HG03442 (cell line): Measurements from ENCODE around the gene DPP3.
"Not testable (repeated sequence)": the region's sequence is repeated elsewhere in the genome, so short reads cannot be mapped to it uniquely, and the experiment has no call there.

Source experiments
- ATAC-seq: cut with Tn5 transposase; IDR thresholded peaks from one replicate; pipeline ENCODE4 v1.9.1; 2021; ENCODE audit warnings: mild to moderate bottlenecking, moderate library complexity; ENCODE audit not compliant: unreplicated experiment

DPP3 gene

GRCh38 chr11:66529655-66530054 is 49.4 kb downstream of the DPP3 start:
- no peak for ATAC-seq

DNA sequence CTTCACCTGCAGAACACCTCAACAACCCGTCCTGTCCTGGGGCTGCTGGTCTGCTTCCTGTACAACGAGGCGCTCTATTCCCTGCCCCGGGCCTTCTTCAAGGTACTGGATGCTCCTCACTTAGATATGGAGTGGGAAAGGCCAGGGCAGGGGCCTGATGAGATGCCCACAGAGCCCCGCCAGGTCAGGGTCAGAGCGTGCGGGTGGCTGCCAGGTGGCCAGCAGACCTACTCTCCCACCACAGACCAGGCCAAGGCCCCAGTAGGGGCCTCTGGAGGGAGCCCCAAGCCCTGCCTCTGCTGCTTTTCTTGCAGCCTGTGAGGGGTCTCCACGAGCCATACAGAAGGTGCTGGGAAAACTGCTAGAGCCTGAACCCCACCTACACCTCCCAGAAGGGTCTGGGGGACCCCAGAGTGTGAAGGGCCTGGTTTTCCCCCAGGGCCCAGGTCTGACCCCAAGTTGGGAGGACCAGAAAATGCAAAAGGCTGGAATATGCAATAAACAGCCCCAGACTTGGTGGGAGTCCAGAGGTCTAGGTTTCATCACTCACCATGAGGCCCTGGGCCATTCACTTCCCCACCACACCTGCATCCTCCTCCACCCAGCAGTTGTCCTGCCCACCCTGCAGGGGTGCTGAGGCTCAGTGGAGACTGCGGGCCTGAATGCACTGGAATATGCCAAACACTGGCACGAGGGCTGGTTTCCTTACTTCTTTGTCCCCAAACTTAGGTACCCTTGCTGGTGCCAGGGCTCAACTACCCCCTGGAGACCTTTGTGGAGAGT is 50.9 kb downstream of the DPP3 start:
- no peak for ATAC-seq

DNA sequence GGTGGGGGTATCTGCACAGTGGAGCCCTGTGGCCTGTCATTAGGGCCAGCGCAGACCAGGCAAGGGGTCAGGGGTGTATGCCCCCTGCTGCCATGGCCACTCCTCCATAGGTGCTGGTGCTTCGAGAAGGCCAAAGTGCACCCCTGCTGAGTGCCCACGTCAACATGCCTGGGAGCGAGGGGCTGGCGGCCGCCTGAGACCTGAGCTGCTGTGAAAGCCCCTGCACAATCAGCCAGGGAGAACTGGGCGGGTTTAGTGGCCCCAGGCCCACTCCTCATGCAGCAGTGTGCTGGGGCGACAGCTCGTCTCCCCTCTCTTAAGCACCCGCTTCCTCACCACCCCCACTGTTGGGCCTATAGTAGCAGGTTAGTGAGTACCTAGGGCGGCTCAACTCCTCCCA is 51.6 kb downstream of the DPP3 start:
- no peak for ATAC-seq

GRCh38 chr11:66532784-66533183 is 52.5 kb downstream of the DPP3 start:
- no peak for ATAC-seq

DNA sequence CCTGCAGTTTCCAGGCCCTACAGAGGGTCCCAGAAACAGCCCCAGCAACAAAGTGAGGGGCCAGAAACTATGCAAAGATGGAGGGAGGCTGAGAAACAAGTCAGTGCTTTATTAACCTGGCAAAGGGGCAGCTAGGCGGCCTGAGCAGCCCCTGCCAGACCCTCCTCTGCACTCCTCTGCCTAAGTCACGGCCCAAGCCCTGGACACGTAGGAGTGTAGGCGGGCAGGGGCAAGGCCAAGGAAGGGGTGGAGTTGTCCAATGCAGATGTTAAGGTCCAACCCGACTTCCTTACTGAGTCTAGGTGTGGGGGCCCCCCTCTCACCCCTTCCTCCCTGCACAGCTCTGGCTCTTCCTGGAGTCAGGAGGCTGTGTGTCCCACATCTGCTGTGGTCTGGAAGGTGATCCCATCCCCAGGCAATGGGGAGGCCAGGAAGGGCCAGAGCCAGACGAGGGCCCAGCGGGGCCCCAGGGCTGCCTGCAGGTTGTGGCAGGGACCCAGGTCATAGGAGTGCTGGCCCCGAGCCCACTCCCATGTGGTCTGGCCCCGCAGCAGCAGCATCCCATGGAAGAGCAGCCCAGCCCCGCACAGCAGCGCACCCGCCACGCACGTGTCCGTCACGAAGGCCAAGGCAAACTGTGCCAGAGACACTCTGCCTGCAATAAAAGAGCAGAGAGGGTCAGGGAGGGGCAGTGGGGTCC is 59.1 kb downstream of the DPP3 start:
- ATAC-seq, result no peak

GRCh38 chr11:66539870-66540213 is 59.6 kb downstream of the DPP3 start:
- no peak for ATAC-seq

DNA sequence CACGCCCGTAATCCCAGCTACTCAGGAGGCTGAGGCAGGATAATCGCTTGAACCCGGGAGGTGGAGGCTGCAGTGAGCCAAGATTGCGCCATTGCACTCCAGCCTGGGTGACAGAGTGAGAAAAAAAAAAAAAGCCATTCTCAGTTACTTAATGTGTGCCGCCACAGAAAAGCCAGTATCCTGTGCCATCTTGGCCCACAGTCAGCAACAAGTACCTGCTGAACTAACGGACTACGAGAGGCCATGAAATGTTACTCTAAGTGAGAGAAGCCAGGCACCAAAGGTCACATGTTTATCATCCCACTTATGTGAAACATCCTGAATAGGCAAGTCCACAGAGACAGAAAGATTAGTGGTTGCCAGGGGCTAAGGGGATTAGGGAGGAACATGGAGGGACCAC is 60.4 kb downstream of the DPP3 start:
- ATAC-seq, result not testable (repeated sequence)

GRCh38 chr11:66541892-66542291 is 61.7 kb downstream of the DPP3 start:
- no peak for ATAC-seq

DNA sequence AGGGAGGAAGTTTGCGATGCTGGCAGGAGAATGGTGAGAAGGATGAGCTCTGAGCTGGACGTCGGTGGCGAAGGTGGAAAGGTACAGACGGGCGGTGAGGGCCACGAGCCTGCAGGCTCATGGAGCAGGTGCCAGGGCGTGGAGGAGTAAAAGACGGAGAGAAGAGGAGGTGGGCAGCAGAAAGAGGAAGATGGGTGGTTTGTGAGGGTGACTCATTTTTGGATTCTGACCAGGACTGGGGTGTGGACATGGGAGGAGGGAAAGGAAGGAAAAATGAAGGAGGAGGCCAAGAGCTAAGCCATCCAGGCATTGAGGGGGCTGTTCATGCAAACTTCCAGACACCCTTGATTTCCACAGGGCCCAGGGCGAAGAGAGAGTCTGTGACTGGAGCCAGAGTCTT is 62.1 kb downstream of the DPP3 start:
- ATAC-seq, result no peak

DNA sequence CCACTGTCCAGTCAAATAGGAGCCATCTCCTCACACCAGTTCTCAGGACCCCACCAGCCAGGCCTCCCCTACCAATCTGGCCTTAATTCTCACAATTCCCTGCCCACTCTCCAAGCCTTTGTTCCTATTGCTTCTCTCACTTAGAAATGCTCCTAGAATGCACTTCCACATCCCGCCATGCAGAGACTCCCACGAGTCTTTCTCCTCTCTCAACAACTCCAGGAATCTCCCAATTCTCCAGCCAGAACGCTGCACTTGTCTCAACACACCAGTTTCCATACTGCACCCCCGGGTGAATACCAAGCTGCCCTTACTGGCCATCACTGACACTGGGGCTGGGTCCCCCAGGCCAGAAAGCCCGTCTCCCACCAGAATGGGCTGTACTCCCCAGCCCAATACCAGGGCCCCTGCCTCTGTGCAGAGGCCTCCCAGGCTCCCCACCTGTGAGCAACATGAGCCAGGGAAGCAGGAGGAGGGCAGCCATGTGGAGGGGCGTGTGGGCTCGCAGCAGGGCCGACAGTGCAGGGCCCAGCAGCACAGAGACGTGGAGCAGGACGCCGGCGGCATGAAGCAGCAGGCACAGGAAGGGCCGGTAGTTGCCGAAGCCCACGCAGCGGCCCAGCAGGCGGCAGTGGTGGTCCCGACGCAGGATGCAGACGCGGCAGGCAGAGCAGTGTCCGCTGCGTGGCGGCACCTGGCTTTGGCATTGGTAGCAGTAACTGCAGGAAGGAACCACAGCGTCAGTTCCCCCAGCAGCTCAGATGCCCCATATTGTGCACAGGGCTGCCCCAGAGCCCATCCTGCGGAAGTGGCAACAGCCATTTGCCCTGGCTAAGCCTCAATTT is 63.3 kb downstream of the DPP3 start:
- no peak for ATAC-seq

DNA sequence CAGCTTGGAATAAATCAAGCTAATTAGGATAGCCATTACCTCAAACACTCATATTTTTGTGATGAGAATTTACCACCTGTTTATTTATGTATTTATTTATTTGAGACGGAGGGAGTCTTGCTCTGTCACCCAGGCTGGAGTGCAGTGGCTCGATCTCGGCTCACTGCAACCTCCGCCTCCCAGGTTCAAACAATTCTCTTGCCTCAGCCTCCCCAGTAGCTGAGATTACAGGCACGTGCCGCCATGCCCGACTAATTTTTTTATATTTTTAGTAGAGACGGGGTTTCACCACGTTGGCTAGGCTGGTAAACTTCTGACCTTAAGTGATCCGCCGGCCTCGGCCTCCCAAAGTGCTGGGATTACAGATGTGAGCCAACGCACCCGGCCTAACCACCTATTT is 64.7 kb downstream of the DPP3 start:
- ATAC-seq, result not testable (repeated sequence)

- peak; percentile 88 for ATAC-seq
These were observed 65.6 kb downstream of the DPP3 start, which contains the start of gene ZDHHC24 for GRCh38 chr11:66545701-66546367. ZDHHC24 (minus strand) TSS chr11:66546048; CDS start chr11:66546003, 45 bp downstream.

GRCh38 chr11:66546368-66546965 is 66.2 kb downstream of the DPP3 start, which contains the start of gene ACTN3:
ACTN3 (plus strand) TSS chr11:66546903; CDS start chr11:66546938, 35 bp downstream.
- no peak for ATAC-seq

DNA sequence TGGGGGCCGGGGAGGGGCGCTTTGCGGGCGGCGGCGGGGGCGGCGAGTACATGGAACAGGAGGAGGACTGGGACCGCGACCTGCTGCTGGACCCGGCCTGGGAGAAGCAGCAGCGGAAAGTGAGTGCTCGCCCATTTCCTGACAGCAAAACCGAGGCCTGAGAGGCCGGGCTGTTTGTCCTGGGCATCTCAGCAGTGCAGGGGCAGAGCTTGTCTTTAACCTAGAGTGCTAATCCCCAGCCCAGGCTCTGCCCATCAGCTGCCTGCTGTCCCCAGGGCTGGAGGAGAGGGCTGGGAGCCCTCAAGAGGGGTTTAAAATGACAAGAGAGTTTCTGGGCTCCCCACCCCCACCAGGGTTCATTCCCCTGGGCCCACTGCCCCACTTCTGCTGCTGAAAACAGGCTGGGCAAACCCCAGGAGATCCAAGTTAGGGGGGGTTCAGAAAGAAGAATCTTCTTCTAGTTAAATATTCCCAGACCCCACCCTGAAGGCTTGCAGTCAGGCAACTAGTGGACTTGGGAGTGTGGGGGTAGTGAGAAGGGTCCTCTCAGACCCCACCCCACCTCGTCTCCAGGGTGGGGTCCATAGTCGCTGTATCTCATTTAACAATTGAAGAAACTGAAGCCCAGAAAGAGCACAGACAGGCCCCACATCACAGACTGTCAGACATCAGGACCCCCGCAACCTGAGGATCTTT is 66.9 kb downstream of the DPP3 start:
- ATAC-seq, result no peak

- ATAC-seq, result no peak
These were observed 67.4 kb downstream of the DPP3 start for GRCh38 chr11:66547662-66548009.

- ATAC-seq, result no peak
These were observed 67.8 kb downstream of the DPP3 start for GRCh38 chr11:66548041-66548440.

DNA sequence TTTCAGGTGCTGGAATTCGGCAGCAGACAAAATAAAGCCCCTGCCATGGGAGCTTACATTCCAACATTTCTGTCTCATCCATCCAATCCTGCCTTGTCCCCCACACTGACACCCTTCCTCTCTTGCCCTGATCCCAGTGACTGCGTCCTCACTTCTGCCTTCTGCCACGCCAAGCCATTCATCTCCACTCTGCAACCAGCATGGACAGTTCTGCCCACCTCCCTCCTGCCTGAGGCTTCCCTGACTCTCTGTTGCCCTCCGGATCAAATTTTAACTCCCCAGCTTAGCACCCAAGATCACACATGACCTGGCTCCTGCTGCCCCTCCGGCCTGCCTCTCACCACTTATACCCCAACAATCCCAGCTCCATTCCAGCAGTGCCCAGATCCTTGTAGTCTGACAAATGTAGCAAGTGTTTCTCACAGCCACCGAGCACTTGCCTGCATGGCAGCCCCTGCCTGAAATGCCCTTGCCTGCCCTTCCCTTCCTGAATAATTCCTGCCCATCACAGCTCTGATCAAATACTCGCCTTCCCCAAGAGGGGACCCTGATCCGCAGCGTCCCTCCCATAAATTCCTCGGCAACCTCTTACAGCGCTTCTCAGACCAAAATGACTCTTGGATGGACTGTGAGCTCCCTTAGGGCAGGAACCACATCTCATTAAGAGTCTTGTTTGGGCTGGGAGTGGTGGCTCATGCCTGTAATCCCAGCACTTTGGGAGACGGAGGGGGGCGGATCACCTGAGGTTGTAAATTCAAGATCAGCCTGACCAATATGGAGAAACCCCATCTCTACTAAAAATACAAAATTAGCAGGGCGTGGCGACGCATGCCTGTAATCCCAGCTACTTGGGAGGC is 68.8 kb downstream of the DPP3 start:
- ATAC-seq, result no peak

- no peak for ATAC-seq
These were observed 69.5 kb downstream of the DPP3 start for GRCh38 chr11:66549696-66550095.

DNA sequence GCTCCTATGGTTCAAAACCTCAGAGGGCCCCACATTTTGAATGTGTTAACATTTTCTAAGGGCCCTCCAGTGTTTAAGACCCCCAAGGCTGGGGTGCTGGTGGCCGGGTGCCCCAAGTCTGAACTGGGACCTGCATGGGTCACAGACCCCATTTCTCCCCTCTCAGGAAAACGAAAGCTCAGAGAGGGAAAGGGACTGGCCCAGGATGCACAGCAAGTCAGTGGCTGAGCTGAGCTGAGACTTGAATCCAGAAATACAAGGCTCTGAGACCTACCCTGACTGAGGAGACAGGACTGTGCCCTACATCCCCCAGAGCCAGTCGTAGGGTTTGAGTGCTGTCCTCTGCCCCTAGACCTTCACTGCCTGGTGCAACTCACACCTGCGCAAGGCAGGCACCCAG is 70.7 kb downstream of the DPP3 start:
- no peak for ATAC-seq
